Loucy (cell line): ENCODE results near the gene DYNC1H1.
A peak's percentile ranks its signal among the peaks of the same experiment; 100 is the strongest.

Source experiments
- H2AFZ ChIP-seq: fragments of 200-600 bp; sonication (generic); 2 replicates; pipeline ENCODE4 v1.6.0; 2016; ENCODE audit warnings: antibody characterized with exemption, mild to moderate bottlenecking, low read length, moderate library complexity
- H3F3A ChIP-seq: fragments of 200-600 bp; 2 replicates; pipeline ENCODE4 v1.6.0; 2016; ENCODE audit warnings: antibody characterized with exemption, low read depth, mild to moderate bottlenecking
- H3K27me3 ChIP-seq: fragments of 200-600 bp; sonication (generic); 2 replicates; pipeline ENCODE4 v1.6.1; 2014; ENCODE audit warnings: low read length, mild to moderate bottlenecking; ENCODE audit not compliant: insufficient read depth, poor library complexity, severe bottlenecking
- H3K36me3 ChIP-seq: fragments of 200-600 bp; sonication (generic); 2 replicates; pipeline ENCODE4 v1.6.1; 2016; ENCODE audit warnings: low read length; ENCODE audit not compliant: insufficient read depth
- H3K4me1 ChIP-seq: fragments of 200-600 bp; sonication (generic); 2 replicates; pipeline ENCODE4 v1.5.1; 2014; ENCODE audit warnings: low read length, mild to moderate bottlenecking; ENCODE audit not compliant: insufficient read depth, poor library complexity, severe bottlenecking
- H3K4me2 ChIP-seq: fragments of 200-600 bp; sonication (generic); 2 replicates; pipeline ENCODE4 v1.6.0; 2014; ENCODE audit warnings: antibody characterized with exemption, low read length, low read depth, mild to moderate bottlenecking; ENCODE audit not compliant: poor library complexity, severe bottlenecking
- H3K4me3 ChIP-seq: fragments of 200-600 bp; sonication (generic); 2 replicates; pipeline ENCODE4 v1.5.1; 2014; ENCODE audit warnings: low read length, mild to moderate bottlenecking, mixed read lengths; ENCODE audit not compliant: poor library complexity, severe bottlenecking
- H3K79me2 ChIP-seq: fragments of 200-600 bp; sonication (generic); 2 replicates; pipeline ENCODE4 v1.6.1; 2014; ENCODE audit warnings: low read length; ENCODE audit not compliant: insufficient read depth
- H3K9ac ChIP-seq: fragments of 200-600 bp; sonication (generic); 2 replicates; pipeline ENCODE4 v1.6.0; 2014; ENCODE audit warnings: mild to moderate bottlenecking, low read depth, low read length, moderate library complexity; ENCODE audit not compliant: poor library complexity, severe bottlenecking
- H3K9me2 ChIP-seq: fragments of 200-600 bp; sonication (generic); replicated peaks from 2 replicates; pipeline ENCODE4 v1.6.1; 2016; ENCODE audit warnings: low read depth, low read length, mixed read lengths
- H3K9me3 ChIP-seq: fragments of 200-600 bp; sonication (generic); 2 replicates; pipeline ENCODE4 v1.6.1; 2014; ENCODE audit warnings: mild to moderate bottlenecking, antibody characterized with exemption, low read length, low read depth; ENCODE audit not compliant: insufficient read depth
- H4K20me1 ChIP-seq: fragments of 200-600 bp; sonication (generic); 2 replicates; pipeline ENCODE4 v1.6.0; 2014; ENCODE audit warnings: antibody characterized with exemption, low read length, mild to moderate bottlenecking; ENCODE audit not compliant: insufficient read depth, poor library complexity, severe bottlenecking
- EZH2phosphoT487 ChIP-seq: fragments of 200-600 bp; IDR thresholded peaks from 2 replicates; pipeline ENCODE4 v1.6.1; 2018; ENCODE audit warnings: antibody characterized with exemption, mild to moderate bottlenecking, moderate library complexity, borderline replicate concordance
- TF ChIP-seq, protein P1 (sequence below): fragments of 200-600 bp; sonication (generic); conservative IDR thresholded peaks from 2 replicates; pipeline ENCODE4 v1.5.1; 2014; ENCODE audit warnings: mild to moderate bottlenecking, antibody characterized with exemption, low read length

Gene DYNC1H1

DNA sequence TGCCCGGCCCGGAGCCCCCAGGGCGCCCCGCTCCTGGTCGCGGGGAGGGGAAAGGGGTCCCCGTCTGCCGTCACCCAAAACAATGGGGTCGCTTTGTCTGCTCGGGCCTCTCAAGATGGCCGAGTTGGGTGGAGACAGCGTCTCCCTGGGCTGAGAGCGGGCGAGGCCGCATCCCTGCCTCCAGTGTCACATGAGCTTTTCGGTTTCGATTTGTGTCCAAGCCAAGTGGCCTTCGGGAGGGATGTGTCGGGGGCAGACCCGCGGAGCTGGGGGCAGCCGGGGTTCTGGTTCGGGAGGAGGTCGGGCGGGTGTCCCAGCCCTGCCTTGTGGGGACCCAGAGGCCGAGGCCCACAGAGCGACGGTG lies 790 bp downstream of the DYNC1H1 start:
- H3K9me3 ChIP-seq, result no peaks in the 10 kb centered on the region
- H3K4me2 ChIP-seq, result peak overlapping the region; percentile 77
- no peaks in the 10 kb centered on the region for H3K9me2 ChIP-seq
- no peak overlapping the region; the same call in 1 of the 2 replicates for H2AFZ ChIP-seq
- peak overlapping the region; percentile 87 for H3K4me3 ChIP-seq
- H3F3A ChIP-seq, result no peaks in the 10 kb centered on the region
- TF ChIP-seq, protein P1, sequence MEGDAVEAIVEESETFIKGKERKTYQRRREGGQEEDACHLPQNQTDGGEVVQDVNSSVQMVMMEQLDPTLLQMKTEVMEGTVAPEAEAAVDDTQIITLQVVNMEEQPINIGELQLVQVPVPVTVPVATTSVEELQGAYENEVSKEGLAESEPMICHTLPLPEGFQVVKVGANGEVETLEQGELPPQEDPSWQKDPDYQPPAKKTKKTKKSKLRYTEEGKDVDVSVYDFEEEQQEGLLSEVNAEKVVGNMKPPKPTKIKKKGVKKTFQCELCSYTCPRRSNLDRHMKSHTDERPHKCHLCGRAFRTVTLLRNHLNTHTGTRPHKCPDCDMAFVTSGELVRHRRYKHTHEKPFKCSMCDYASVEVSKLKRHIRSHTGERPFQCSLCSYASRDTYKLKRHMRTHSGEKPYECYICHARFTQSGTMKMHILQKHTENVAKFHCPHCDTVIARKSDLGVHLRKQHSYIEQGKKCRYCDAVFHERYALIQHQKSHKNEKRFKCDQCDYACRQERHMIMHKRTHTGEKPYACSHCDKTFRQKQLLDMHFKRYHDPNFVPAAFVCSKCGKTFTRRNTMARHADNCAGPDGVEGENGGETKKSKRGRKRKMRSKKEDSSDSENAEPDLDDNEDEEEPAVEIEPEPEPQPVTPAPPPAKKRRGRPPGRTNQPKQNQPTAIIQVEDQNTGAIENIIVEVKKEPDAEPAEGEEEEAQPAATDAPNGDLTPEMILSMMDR, result no peak
- no peak for TF ChIP-seq EZH2phosphoT487
- peaks cover 7% of the 10 kb centered on the region; the same call in 1 of the 2 replicates for H3K36me3 ChIP-seq
- peaks cover 58% of the 10 kb centered on the region for H3K79me2 ChIP-seq
- peak overlapping the region; percentile 96 for H3K9ac ChIP-seq
- H3K4me1 ChIP-seq, result peaks cover 43% of the 10 kb centered on the region
- H4K20me1 ChIP-seq, result peaks cover 51% of the 10 kb centered on the region
- H3K27me3 ChIP-seq, result peaks cover 4% of the 10 kb centered on the region

DNA sequence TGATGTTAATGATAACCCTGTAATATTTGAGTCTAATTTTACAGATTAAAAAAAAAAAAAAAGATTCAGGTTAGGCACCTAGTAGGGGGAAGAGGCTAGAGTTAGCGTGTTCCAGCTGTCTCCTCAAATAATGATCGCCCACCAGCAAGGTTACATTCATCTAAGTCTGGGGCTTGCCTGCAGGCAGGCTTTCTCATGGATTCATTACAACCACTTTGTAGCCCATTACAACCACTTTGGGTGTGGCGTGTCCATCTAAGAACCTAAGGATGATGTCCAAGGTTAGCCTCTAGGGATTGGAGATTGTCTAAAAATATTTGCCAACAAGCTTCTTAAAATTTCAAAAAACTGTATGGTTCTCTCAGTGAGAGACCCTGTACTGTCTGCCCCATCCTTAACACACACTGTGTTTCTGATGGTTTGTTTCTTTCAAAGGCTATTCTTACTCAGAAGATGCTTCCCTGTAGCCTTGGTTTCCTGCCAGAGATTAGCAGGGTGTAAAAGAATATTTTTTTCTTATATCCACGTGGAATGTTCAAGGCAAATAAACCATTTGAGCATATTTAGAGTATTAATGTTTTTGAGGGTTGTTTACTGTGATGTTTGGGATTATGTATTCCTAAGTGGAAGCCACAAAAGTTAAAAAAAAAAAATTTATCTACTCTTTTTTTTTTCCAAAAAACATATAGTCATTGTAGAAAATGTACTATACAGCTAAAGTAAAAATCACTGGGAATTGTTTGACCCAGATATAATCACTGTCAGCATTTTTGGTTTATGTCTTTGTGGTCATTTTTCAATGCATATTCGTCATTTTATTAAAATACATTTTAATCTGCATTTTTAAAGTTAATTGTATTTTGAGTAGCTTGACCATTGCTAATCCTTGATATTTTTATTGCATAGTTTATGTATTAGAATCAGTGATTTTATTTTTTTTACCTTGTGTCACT lies 1.7 kb downstream of the DYNC1H1 start:
- H3K27me3 ChIP-seq, result peaks cover 4% of the 10 kb centered on the region
- peak overlapping the region; percentile 87 for H3K4me3 ChIP-seq
- peak overlapping the region; percentile 77 for H3K4me2 ChIP-seq
- H3K9me3 ChIP-seq, result no peaks in the 10 kb centered on the region
- no peaks in the 10 kb centered on the region for H3K9me2 ChIP-seq
- peaks cover 43% of the 10 kb centered on the region for H3K4me1 ChIP-seq
- no peaks in the 10 kb centered on the region for H3F3A ChIP-seq
- TF ChIP-seq, protein P1, result no peak
- no peak for TF ChIP-seq EZH2phosphoT487
- peaks cover 10% of the 10 kb centered on the region; the same call in 1 of the 2 replicates for H3K36me3 ChIP-seq
- peaks cover 57% of the 10 kb centered on the region for H4K20me1 ChIP-seq
- peak overlapping the region; percentile 96 for H3K9ac ChIP-seq
- H2AFZ ChIP-seq, result no peak overlapping the region
- peaks cover 67% of the 10 kb centered on the region for H3K79me2 ChIP-seq

DNA sequence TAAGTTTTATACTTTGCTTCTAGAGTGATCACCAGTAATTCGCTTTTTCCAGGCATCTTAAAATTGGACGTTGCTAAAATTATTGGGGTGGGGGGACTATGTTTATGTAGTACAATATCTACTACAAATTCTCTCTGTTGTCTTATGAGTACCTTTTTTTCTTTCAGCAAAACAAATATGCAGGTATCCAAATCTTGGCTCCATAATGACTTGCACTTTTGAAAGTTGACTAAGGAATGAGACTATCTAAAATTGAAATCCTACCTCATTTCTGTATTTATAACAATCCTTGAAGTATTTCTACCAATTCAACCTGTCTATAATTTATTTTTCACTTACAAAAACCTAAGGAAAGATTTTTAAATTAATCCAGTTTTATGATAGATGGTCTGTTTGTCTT lies 2.4 kb downstream of the DYNC1H1 start:
- peaks cover 64% of the 10 kb centered on the region for H4K20me1 ChIP-seq

More for the DNA sequence above, 2.4 kb downstream of the DYNC1H1 start:
- peaks cover 41% of the 10 kb centered on the region for H3K4me1 ChIP-seq
- H3K27me3 ChIP-seq, result peaks cover 4% of the 10 kb centered on the region
- H3K9me3 ChIP-seq, result no peaks in the 10 kb centered on the region
- TF ChIP-seq, protein P1, result no peak
- TF ChIP-seq EZH2phosphoT487, result no peak
- H2AFZ ChIP-seq, result no peak overlapping the region
- H3K36me3 ChIP-seq, result peaks cover 10% of the 10 kb centered on the region; the same call in 1 of the 2 replicates
- no peaks in the 10 kb centered on the region for H3K9me2 ChIP-seq
- H3K9ac ChIP-seq, result peak overlapping the region; percentile 96
- H3K79me2 ChIP-seq, result peaks cover 74% of the 10 kb centered on the region
- no peaks in the 10 kb centered on the region for H3F3A ChIP-seq
- peak overlapping the region; percentile 77 for H3K4me2 ChIP-seq
- peak overlapping the region; percentile 87 for H3K4me3 ChIP-seq
